Stimulated activated CD8-positive, alpha-beta memory T cell treated with anti-CD3 and anti-CD28 coated beads, Interleukin-12 subunit alpha, Interleukin-12 subunit beta, amount 100 ng/mL, for 1 hour (primary cell): Measurements from ENCODE around the gene TMEM176A.

Experiments used
- DNase-seq: peaks from one replicate; pipeline ENCODE4 v3.0.0-alpha.2; 2020; ENCODE audit warnings: low read depth

TMEM176A gene

GRCh38 chr7:150820148-150820547, 19.6 kb downstream of the TMEM176A start:
- no peak for DNase-seq

- DNase-seq, result no peak
Observed at GRCh38 chr7:150820578-150821198, 20.1 kb downstream of the TMEM176A start.

- DNase-seq, result no peak
Observed at GRCh38 chr7:150823043-150823442, 22.5 kb downstream of the TMEM176A start.

- DNase-seq, result no peak
Observed at GRCh38 chr7:150823484-150824126, 23.0 kb downstream of the TMEM176A start.

- DNase-seq, result no peak
Observed at GRCh38 chr7:150824379-150825177, 24.0 kb downstream of the TMEM176A start.

GRCh38 chr7:150826061-150826849, 25.7 kb downstream of the TMEM176A start:
- DNase-seq, result no peak

- no peak for DNase-seq
Observed at GRCh38 chr7:150828384-150828783, 27.8 kb downstream of the TMEM176A start.

GRCh38 chr7:150829426-150829825, 28.9 kb downstream of the TMEM176A start:
- no peak for DNase-seq

GRCh38 chr7:150830937-150831336, 30.4 kb downstream of the TMEM176A start:
- no peak for DNase-seq

- DNase-seq, result no peak
Observed at GRCh38 chr7:150831851-150832250, 31.3 kb downstream of the TMEM176A start.

GRCh38 chr7:150835019-150835418, 34.5 kb downstream of the TMEM176A start:
- DNase-seq, result no peak

- no peak for DNase-seq
Observed at GRCh38 chr7:150835702-150836280, 35.2 kb downstream of the TMEM176A start.

- no peak for DNase-seq
Observed at GRCh38 chr7:150838965-150839650, 38.5 kb downstream of the TMEM176A start.

GRCh38 chr7:150842018-150842417, 41.4 kb downstream of the TMEM176A start:
- no peak for DNase-seq

- DNase-seq, result no peak
Observed at GRCh38 chr7:150842716-150843115, 42.1 kb downstream of the TMEM176A start.

- no peak for DNase-seq
Observed at GRCh38 chr7:150845421-150845861, 44.9 kb downstream of the TMEM176A start.

- no peak for DNase-seq
Observed at GRCh38 chr7:150846291-150847115, 45.9 kb downstream of the TMEM176A start.

- DNase-seq, result no peak
Observed at GRCh38 chr7:150847536-150847935, 47.0 kb downstream of the TMEM176A start.

- DNase-seq, result no peak
Observed at GRCh38 chr7:150848111-150848510, 47.5 kb downstream of the TMEM176A start.

GRCh38 chr7:150848561-150849115, 48.1 kb downstream of the TMEM176A start:
- no peak for DNase-seq
